ENCODE data around the gene UBE2D4.
A peak's percentile ranks its signal among the peaks of the same experiment; 100 is the strongest.

The UBE2D4 gene

DNA sequence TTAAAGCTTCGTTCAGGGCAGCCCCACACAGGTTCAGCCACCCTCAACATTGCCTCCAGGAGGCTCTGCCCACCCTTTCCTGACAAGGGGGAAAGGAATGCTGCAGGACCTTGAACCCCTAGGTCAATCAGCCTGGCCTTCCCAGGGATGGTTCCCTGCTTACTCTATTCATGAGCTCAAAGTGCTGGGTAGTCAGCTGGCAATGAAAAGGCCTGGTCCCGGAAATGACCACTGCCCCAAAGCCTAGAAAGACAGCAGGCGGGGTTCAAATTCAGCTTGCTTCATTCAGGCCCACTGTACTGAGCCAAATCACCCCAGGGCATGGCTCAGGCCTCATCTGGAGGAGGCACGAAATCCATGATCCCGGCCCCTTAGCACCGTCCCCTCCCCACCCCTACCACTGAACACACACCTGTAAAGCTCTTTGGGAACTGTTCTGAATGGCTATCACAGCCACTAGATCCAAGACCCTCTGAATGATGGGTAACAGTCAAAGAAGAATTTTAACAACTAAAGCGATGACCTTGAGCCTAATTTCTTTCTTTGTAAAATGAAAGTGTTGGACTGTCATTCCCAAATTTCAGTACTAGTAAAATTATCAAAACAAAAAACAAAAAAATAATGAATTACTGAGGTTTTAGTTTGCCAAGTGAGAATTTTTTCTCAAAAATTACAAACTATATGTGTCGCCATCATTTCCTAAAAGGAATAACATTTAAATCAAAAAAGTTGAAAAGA lies 20.9 kb upstream of the UBE2D4 start:
- no peaks in the 10 kb centered on the region for H3K27me3 Mint-ChIP-seq (ENCODE audit: low read depth)
- peaks cover 4% of the 10 kb centered on the region for H3K36me3 Mint-ChIP-seq (ENCODE audit: low read depth)
- H3K4me3 Mint-ChIP-seq: peak overlapping the region; percentile 95 to 100 (median 100)
- TF ChIP-seq, protein P1, sequence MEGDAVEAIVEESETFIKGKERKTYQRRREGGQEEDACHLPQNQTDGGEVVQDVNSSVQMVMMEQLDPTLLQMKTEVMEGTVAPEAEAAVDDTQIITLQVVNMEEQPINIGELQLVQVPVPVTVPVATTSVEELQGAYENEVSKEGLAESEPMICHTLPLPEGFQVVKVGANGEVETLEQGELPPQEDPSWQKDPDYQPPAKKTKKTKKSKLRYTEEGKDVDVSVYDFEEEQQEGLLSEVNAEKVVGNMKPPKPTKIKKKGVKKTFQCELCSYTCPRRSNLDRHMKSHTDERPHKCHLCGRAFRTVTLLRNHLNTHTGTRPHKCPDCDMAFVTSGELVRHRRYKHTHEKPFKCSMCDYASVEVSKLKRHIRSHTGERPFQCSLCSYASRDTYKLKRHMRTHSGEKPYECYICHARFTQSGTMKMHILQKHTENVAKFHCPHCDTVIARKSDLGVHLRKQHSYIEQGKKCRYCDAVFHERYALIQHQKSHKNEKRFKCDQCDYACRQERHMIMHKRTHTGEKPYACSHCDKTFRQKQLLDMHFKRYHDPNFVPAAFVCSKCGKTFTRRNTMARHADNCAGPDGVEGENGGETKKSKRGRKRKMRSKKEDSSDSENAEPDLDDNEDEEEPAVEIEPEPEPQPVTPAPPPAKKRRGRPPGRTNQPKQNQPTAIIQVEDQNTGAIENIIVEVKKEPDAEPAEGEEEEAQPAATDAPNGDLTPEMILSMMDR (IDR thresholded peaks at IDR 0.05; ENCODE audit: unreplicated experiment in 3 of 3): no peak
- peak overlapping the region; percentile 98 to 100 (median 98) for H3K27ac Mint-ChIP-seq
- no peaks in the 10 kb centered on the region for H3K9me3 Mint-ChIP-seq
- peaks cover 29% of the 10 kb centered on the region for H3K4me1 Mint-ChIP-seq

DNA sequence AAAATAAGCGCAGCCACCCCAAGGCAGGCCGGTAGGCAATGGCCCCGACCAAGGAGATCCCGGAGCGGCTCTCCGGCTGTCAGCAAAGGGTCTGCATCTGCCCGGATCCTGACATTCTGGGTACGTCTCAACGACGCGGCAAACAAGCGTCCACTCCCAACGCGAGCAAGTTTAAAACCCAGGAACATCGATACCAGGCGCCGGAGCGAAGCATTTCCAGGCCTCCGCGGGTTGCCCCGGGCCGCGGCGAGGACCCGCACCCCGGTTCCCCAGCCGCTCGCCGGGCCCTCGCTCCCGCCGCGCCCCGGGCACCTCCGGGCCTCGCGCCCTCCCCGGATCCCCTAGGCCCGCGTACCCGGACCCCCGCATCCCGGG lies 20.3 kb upstream of the UBE2D4 start:
- no peaks in the 10 kb centered on the region for H3K27me3 Mint-ChIP-seq (ENCODE audit: low read depth)
- no peaks in the 10 kb centered on the region for H3K9me3 Mint-ChIP-seq
- peak overlapping the region; percentile 95 to 100 (median 100) for H3K4me3 Mint-ChIP-seq
- TF ChIP-seq, protein P1 (IDR thresholded peaks at IDR 0.05; ENCODE audit: unreplicated experiment in 3 of 3): no peak
- H3K27ac Mint-ChIP-seq: peak overlapping the region; percentile 98 to 100 (median 98)
- H3K4me1 Mint-ChIP-seq: peaks cover 29% of the 10 kb centered on the region
- peaks cover 4% of the 10 kb centered on the region for H3K36me3 Mint-ChIP-seq (ENCODE audit: low read depth)

DNA sequence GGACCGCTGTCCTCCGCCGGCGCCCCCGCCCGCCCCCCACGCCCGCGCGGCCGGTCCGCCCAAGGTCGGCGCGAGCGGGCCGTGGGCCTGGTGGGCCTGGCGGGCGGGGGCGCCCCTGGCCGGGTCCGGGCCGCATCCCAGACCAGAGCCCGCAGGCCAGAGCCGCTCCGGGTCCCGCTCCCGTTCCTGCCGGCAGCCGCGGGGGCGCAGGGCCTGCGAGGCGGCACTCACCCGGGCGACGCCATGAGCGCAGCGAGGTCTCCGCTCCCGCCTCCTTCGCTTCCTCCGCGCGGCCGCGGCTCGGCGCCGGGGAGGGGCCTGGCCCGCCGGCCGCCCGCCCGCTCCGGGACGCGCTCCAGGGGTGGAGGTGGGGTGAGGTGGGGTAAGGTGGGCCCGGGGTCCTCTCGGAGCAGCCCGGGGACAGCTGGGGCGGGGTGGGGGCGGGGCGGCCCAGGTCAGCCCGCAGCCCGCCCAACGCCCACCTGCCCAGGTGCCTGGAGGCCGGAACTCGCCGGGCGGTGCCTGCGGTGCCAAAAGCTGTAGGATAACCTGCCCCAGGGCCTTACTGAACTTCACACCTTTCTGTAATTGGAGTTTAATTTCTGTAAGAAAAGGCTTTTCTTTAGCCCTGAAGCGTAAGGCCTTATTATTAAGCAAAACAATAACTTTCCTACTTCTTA lies 19.8 kb upstream of the UBE2D4 start, which contains the start of gene URGCP:
URGCP (minus strand) TSS at position 266 of the 680 bp plus-strand sequence; CDS start at position 245, 21 bp downstream.
- Mint-ChIP-seq H3K27me3 (ENCODE audit: low read depth) (no peaks in the 10 kb centered on the region), H3K4me3 (peak within 1 kb of the TSS; percentile 95 to 100 (median 100)), H3K9me3 (no peaks in the 10 kb centered on the region), H3K36me3 (ENCODE audit: low read depth) (peaks cover 4% of the 10 kb centered on the region), H3K4me1 (peaks cover 27% of the 10 kb centered on the region), H3K27ac (peak within 1 kb of the TSS; percentile 98 to 100 (median 98))
- TF ChIP-seq, protein P1 (IDR thresholded peaks at IDR 0.05; ENCODE audit: unreplicated experiment in 3 of 3): no peak

DNA sequence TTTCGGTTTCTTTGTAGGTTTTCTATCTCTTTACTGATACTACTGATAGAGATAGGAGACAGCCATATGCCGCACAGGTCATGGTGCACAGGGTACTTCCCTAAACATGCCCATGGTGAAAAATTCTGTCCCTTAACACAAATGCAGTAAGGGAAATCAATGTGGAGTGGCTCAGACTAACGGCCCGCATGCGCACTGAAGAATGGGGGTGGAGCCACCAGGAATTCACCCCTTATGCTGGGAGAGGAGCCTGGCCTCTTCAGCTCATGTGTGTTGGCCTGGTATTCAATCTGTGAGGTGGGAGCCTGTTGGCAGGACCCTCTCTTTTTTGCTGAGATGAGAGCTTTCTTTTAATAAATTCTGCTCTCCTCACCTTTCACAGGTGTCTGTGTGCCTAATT lies 11.4 kb upstream of the UBE2D4 start:
- Mint-ChIP-seq H3K36me3 (ENCODE audit: low read depth) (peaks cover 9% of the 10 kb centered on the region), H3K4me1 (no peaks in the 10 kb centered on the region), H3K9me3 (peaks cover 7% of the 10 kb centered on the region), H3K27ac (no peak overlapping the region), H3K4me3 (no peak overlapping the region), H3K27me3 (ENCODE audit: low read depth) (peaks cover 3% of the 10 kb centered on the region)
- TF ChIP-seq, protein P1 (IDR thresholded peaks at IDR 0.05; ENCODE audit: unreplicated experiment in 3 of 3): no peak

DNA sequence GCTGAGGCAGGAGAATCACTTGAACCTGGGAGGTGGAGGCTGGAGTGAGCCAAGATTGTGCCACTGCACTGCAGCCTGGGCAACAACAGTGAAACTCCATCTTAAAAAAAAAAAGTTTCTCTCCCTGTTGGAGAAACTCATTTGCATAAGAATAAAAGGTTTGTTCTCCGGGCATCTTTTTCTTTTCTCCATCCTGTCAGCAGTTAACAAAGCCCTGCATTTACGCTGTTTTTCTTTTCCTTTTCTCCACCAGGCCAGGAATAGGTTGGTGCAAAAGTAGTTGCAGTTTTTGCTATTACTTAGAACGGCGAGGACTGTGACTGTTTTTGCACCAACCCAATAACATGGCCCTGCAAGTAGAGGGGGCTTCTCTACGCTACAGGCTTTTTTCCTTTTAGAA lies 10.3 kb upstream of the UBE2D4 start:
- Mint-ChIP-seq H3K36me3 (ENCODE audit: low read depth) (peaks cover 9% of the 10 kb centered on the region), H3K4me1 (no peaks in the 10 kb centered on the region), H3K9me3 (peaks cover 7% of the 10 kb centered on the region), H3K4me3 (no peak overlapping the region), H3K27me3 (ENCODE audit: low read depth) (peaks cover 3% of the 10 kb centered on the region), H3K27ac (no peak overlapping the region)
- TF ChIP-seq, protein P1 (IDR thresholded peaks at IDR 0.05; ENCODE audit: unreplicated experiment in 3 of 3): no peak
